Activated B cell treated with CpG ODN at 0.5 μM for 24 hours (primary cell): ENCODE data around the gene MTRFR. TPM values are rescaled to one million over a fixed set of nuclear protein-coding genes. Genes with fewer than 3 reads are reported as not detected.
A peak's percentile ranks its signal among the peaks of the same experiment; 100 is the strongest.

Experiments used
- ATAC-seq: fragments of 200-7000 bp; cut with Tn5 transposase; one replicate; pipeline ENCODE4 v1.10.0; 2021; ENCODE audit warnings: low read depth, mild to moderate bottlenecking, moderate library complexity
- CTCF ChIA-PET: fragments of 350-600 bp; sonication (Branson Sonifier 250); formaldehyde crosslinking; loops from one replicate; lab custom pipeline; 2021; ENCODE audit warnings: antibody characterized with exemption; lab: Charles Lee
- POLR2A ChIA-PET: fragments of 350-600 bp; sonication (Branson Sonifier 250); formaldehyde crosslinking; loops from one replicate; lab custom pipeline; 2021; ENCODE audit warnings: antibody characterized with exemption; lab: Charles Lee
- DNase-seq: peaks from one replicate; pipeline ENCODE4 v3.0.0; 2022
- H3K27ac Mint-ChIP-seq: one replicate; pipeline ENCODE4 v1.8.0; 2020; ENCODE audit warnings: mixed read lengths
- H3K27me3 Mint-ChIP-seq: one replicate; pipeline ENCODE4 v1.8.0; 2021; ENCODE audit warnings: mixed read lengths
- H3K36me3 Mint-ChIP-seq: one replicate; pipeline ENCODE4 v1.8.0; 2021; ENCODE audit warnings: low read depth, mixed read lengths
- H3K4me1 Mint-ChIP-seq: one replicate; pipeline ENCODE4 v1.8.0; 2021; ENCODE audit warnings: mixed read lengths
- H3K4me3 Mint-ChIP-seq: one replicate; pipeline ENCODE4 v1.8.0; 2020; ENCODE audit warnings: mild to moderate bottlenecking, mixed read lengths
- H3K9me3 Mint-ChIP-seq: one replicate; pipeline ENCODE4 v1.8.0; 2020; ENCODE audit warnings: mixed read lengths
- CTCF ChIP-seq: fragments of 200-600 bp; IDR thresholded peaks from one replicate; pipeline ENCODE4 v1.8.0; 2022; ENCODE audit warnings: antibody characterized with exemption, mild to moderate bottlenecking
- intact Hi-C: fragments of 100-400 bp; cut with micrococcal nuclease; formaldehyde crosslinking; loops from one replicate; pipeline ENCODE4 v1.15.1; 2024
- total RNA-seq: library from RNA; stranded (reverse); gene quantifications from 2 replicates; pipeline ENCODE4 v1.2.3, GENCODE V29; 2022

Gene MTRFR
- total RNA-seq, 1 donor from 2014 or later, result 23.6 TPM

DNA sequence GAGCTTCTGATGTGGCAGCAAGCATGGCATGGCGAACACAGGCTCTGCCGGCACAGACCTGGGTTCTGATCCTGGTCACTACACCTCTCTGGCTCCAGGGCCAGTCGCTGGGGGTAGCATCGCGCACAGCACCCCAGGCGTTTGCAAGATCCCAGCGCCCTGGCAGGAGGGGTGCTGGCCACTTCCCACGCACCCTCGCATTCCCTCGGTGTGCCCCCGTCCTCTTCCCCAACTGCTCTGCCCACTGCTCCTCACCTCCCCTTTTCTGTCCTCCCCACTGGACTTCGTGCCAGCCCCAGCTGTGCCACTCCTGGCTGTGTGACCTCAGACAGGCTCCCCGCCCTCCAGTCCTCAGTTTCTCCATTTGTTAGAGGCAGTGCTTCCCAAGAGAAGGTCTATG, 35.6 kb downstream of the MTRFR start:
- Mint-ChIP-seq H3K27ac (peak overlapping the region; percentile 30), H3K27me3 (no peaks in the 10 kb centered on the region), H3K4me1 (peaks cover 31% of the 10 kb centered on the region), H3K36me3 (peaks cover 3% of the 10 kb centered on the region), H3K9me3 (no peaks in the 10 kb centered on the region), H3K4me3 (peak overlapping the region; percentile 81)
- ATAC-seq (no peak), DNase-seq (no peak)
- intact Hi-C loops, result loop anchor here (2.0 kb wide), 1 partner anchor 96 kb away; the partner anchor contains the start of gene SBNO1
- ChIA-PET POLR2A (interaction anchor here (0.6 to 2.0 kb wide), 3 partner anchors 31 to 36 kb away, joined by 3 to 9 read pairs (median 3); partner anchors contain the start of genes MPHOSPH9 and MTRFR), CTCF (interaction anchor here (1.2 to 1.3 kb wide), 2 partner anchors 31 to 351 kb away, joined by 3 to 4 read pairs; no protein-coding TSS in a partner anchor)
- no peak for TF ChIP-seq CTCF

- DNase-seq (peak; percentile 34), ATAC-seq (peak; percentile 23)
- ChIA-PET POLR2A (interaction anchor here (0.6 to 2.0 kb wide), 4 partner anchors 32 to 315 kb away, joined by 3 to 9 read pairs (median 4); partner anchors contain the start of genes MPHOSPH9, MTRFR and TMED2), CTCF (interaction anchor here (0.8 to 1.3 kb wide), 3 partner anchors 12 to 351 kb away, joined by 3 to 6 read pairs (median 4); no protein-coding TSS in a partner anchor)
- peak overlapping the region; percentile 81 for H3K4me3 Mint-ChIP-seq
- intact Hi-C loops, result loop anchor here (2.0 kb wide), 1 partner anchor 95 kb away; the partner anchor contains the start of gene SBNO1
- no peak overlapping the region for H3K27ac Mint-ChIP-seq
- H3K4me1 Mint-ChIP-seq, result peaks cover 31% of the 10 kb centered on the region
- no peak for TF ChIP-seq CTCF
- no peaks in the 10 kb centered on the region for H3K9me3 Mint-ChIP-seq
- no peaks in the 10 kb centered on the region for H3K27me3 Mint-ChIP-seq
- H3K36me3 Mint-ChIP-seq, result peaks cover 2% of the 10 kb centered on the region
Observed at GRCh38 chr12:123269395-123269892, 36.2 kb downstream of the MTRFR start.

GRCh38 chr12:123269896-123270213, 36.6 kb downstream of the MTRFR start:
- intact Hi-C loops, result loop anchor here (2.0 kb wide), 2 partner anchors 37 to 95 kb away; partner anchors contain the start of genes MPHOSPH9, MTRFR and SBNO1
- no peaks in the 10 kb centered on the region for H3K9me3 Mint-ChIP-seq

DNA sequence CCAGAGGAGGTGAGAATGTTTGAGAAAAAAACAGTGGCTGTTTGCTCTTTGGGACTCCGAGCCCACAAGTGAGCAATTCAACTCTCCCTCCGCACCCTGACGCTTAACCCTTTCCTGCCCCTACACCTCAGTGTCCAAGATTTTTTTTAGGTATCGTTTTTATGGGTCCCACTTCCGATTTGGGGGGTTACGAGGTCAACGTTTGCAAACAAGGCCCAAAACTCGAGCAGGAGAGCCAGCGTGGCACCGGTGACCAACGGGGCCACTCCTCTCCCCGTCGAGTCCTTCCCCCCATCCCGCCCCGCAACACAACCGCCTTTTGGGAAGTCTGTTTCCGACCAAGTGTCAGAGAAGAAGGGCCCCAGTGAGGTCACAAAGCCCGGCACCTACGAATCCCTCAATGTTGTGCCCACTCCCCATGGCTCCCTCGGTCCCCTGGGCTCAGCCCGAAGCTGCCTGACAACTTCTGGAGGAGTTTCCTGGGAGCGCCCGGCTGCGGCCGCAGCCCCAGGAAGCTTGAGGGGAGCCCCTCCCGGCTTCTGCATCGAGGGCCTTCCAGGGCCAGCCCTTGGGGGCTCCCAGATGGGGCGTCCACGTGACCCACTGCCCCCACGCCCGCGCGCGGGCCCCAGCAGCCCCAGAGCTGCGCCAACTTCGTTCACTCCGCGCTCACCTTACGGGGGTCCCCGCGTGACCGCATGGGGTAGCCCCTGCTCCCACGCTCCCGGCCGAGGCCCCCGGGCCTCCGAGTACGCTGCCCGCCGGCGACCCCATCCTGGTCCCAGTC, 37.2 kb downstream of the MTRFR start:
- ChIA-PET CTCF (interaction anchor here (0.6 to 1.2 kb wide), 5 partner anchors 13 to 635 kb away, joined by 3 to 6 read pairs (median 4); partner anchors contain the start of gene DDX55), POLR2A (interaction anchor here (1.1 to 2.0 kb wide), 2 partner anchors 38 to 314 kb away, joined by 4 to 9 read pairs; partner anchors contain the start of genes MPHOSPH9, MTRFR and TMED2)
- TF ChIP-seq CTCF, result no peak
- Mint-ChIP-seq H3K9me3 (no peaks in the 10 kb centered on the region), H3K4me1 (peaks cover 31% of the 10 kb centered on the region), H3K36me3 (no peaks in the 10 kb centered on the region), H3K27me3 (no peaks in the 10 kb centered on the region), H3K27ac (peak overlapping the region; percentile 59), H3K4me3 (peak overlapping the region; percentile 81)
- intact Hi-C loops, result loop anchor here (2.0 kb wide), 1 partner anchor 38 kb away; the partner anchor contains the start of genes MPHOSPH9 and MTRFR
- ATAC-seq (no peak), DNase-seq (peak; percentile 31)

More at GRCh38 chr12:123269896-123270213, 36.6 kb downstream of the MTRFR start:
- ChIA-PET POLR2A (interaction anchor here (0.6 to 2.0 kb wide), 3 partner anchors 37 to 314 kb away, joined by 3 to 9 read pairs (median 4); partner anchors contain the start of genes MPHOSPH9, MTRFR and TMED2), CTCF (interaction anchor here (0.8 to 1.3 kb wide), 4 partner anchors 12 to 350 kb away, joined by 3 to 6 read pairs (median 4); no protein-coding TSS in a partner anchor)
- DNase-seq, result peak; percentile 29
- H3K4me3 Mint-ChIP-seq, result peak overlapping the region; percentile 81
- peak overlapping the region; percentile 59 for H3K27ac Mint-ChIP-seq
- H3K4me1 Mint-ChIP-seq, result peaks cover 31% of the 10 kb centered on the region
- ATAC-seq, result peak; percentile 28
- no peaks in the 10 kb centered on the region for H3K36me3 Mint-ChIP-seq
- no peaks in the 10 kb centered on the region for H3K27me3 Mint-ChIP-seq
- no peak for TF ChIP-seq CTCF
